CD8-positive, alpha-beta memory T cell (primary cell): ENCODE data around the gene HNRNPC. TPM values are rescaled to one million over a fixed set of nuclear protein-coding genes. Genes with fewer than 3 reads are reported as not detected.
"Not testable (repeated sequence)": the region's sequence is repeated elsewhere in the genome, so short reads cannot be mapped to it uniquely, and the experiment has no call there.

Source experiments
- CTCF ChIA-PET: fragments of 350-600 bp; sonication (Branson Sonifier 250); formaldehyde crosslinking; loops from one replicate; lab custom pipeline; 2021; ENCODE audit warnings: antibody characterized with exemption; lab: Charles Lee
- POLR2A ChIA-PET: fragments of 350-600 bp; sonication (Branson Sonifier 250); formaldehyde crosslinking; loops from one replicate; lab custom pipeline; 2021; ENCODE audit warnings: antibody characterized with exemption; lab: Charles Lee
- DNase-seq, 5 donors: peaks; one replicate each; pipeline versions ENCODE4 v3.0.0 to v3.0.0-alpha.2; 2020 to 2022; ENCODE audit warnings: mixed read lengths in 1 of 5
- H3K27ac ChIP-seq: one replicate; pipeline ENCODE4 v1.7.0; 2013; ENCODE audit warnings: low read depth, mild to moderate bottlenecking, low read length, moderate library complexity
- H3K27me3 ChIP-seq: 2 replicates; pipeline ENCODE4 v1.7.0; 2013; ENCODE audit warnings: low read length, mild to moderate bottlenecking; ENCODE audit not compliant: insufficient read depth, poor library complexity, severe bottlenecking
- H3K36me3 ChIP-seq: 2 replicates; pipeline ENCODE4 v1.7.0; 2013; ENCODE audit warnings: mild to moderate bottlenecking, low read length, moderate library complexity; ENCODE audit not compliant: insufficient read depth
- H3K4me1 ChIP-seq: 2 replicates; pipeline ENCODE4 v1.7.0; 2013; ENCODE audit warnings: mild to moderate bottlenecking, low read length, moderate library complexity; ENCODE audit not compliant: insufficient read depth
- H3K4me3 ChIP-seq: 2 replicates; pipeline ENCODE4 v1.7.0; 2013; ENCODE audit warnings: mild to moderate bottlenecking, low read length
- H3K9me3 ChIP-seq: 2 replicates; pipeline ENCODE4 v1.7.0; 2013; ENCODE audit warnings: mild to moderate bottlenecking, low read length
- H3K27ac Mint-ChIP-seq, 8 donors: one replicate each; pipeline ENCODE4 v1.8.0; 2020 to 2021; ENCODE audit warnings: mixed read lengths in 8 of 8, mild to moderate bottlenecking in 6 of 8, inconsistent platforms in 3 of 8, moderate library complexity in 3 of 8
- H3K27me3 Mint-ChIP-seq, 2 donors: one replicate each; pipeline ENCODE4 v1.8.0; 2020 to 2021; ENCODE audit warnings: mixed read lengths in 2 of 2, mild to moderate bottlenecking in 1 of 2, moderate library complexity in 1 of 2
- H3K36me3 Mint-ChIP-seq, 3 donors: one replicate each; pipeline ENCODE4 v1.8.0; 2020 to 2021; ENCODE audit warnings: mixed read lengths in 3 of 3, inconsistent platforms in 1 of 3, mild to moderate bottlenecking in 1 of 3
- H3K4me1 Mint-ChIP-seq, 3 donors: one replicate each; pipeline ENCODE4 v1.8.0; 2020 to 2021; ENCODE audit warnings: mixed read lengths in 3 of 3, inconsistent platforms in 1 of 3, mild to moderate bottlenecking in 1 of 3
- H3K4me3 Mint-ChIP-seq, 7 donors: one replicate each; pipeline ENCODE4 v1.8.0; 2020 to 2021; ENCODE audit warnings: mixed read lengths in 7 of 7, mild to moderate bottlenecking in 6 of 7, moderate library complexity in 4 of 7, inconsistent platforms in 2 of 7
- H3K9me3 Mint-ChIP-seq, 5 donors: one replicate each; pipeline ENCODE4 v1.8.0; 2020 to 2022; ENCODE audit warnings: mixed read lengths in 5 of 5, mild to moderate bottlenecking in 3 of 5, moderate library complexity in 2 of 5, inconsistent platforms in 1 of 5
- polyA plus RNA-seq: library from polyadenylated mRNA; unstranded; fragments of 300-500 nt; fragmentation: Illumina TruSeq; gene quantifications from one replicate; pipeline ENCODE4 v1.2.3, GENCODE V29; 2021
- total RNA-seq, 2 experiments: library from RNA; stranded (reverse); gene quantifications; one replicate each; pipeline ENCODE4 v1.2.3, GENCODE V29; 2021

Gene HNRNPC
- total and polyA plus RNA-seq, 3 experiments from 2014 or later: 700 to 1,180 (median 1,158) TPM

- H3K27ac ChIP-seq: peak overlapping the region; percentile 29
- no peaks in the 10 kb centered on the region for H3K27me3 Mint-ChIP-seq
- H3K27ac Mint-ChIP-seq: peak overlapping the region; percentile 85 to 97 (median 91)
- H3K9me3 Mint-ChIP-seq: no peaks in the 10 kb centered on the region
- peaks cover 68% of the 10 kb centered on the region for H3K36me3 ChIP-seq
- POLR2A ChIA-PET: interaction anchor here (0.6 to 1.4 kb wide), 3 partner anchors 14 to 204 kb away, joined by 3 to 6 read pairs (median 5); no protein-coding TSS in a partner anchor
- DNase-seq: peak in 2 of 5 donors; percentile 58 to 67
- peaks cover 67 to 84% (median 78%) of the 10 kb centered on the region in 3 donors for H3K4me1 Mint-ChIP-seq
- H3K9me3 ChIP-seq: no peaks in the 10 kb centered on the region
- peaks cover 70% of the 10 kb centered on the region for H3K4me1 ChIP-seq
- H3K4me3 ChIP-seq: no peak overlapping the region
- CTCF ChIA-PET: interaction anchor here (2.6 kb wide), 1 partner anchor 25 kb away, joined by 10 read pairs; no protein-coding TSS in a partner anchor
- H3K4me3 Mint-ChIP-seq: peak overlapping the region; percentile 60 to 87 (median 76)
- H3K36me3 Mint-ChIP-seq: peaks cover 23 to 88% (median 30%) of the 10 kb centered on the region in 3 donors
- no peaks in the 10 kb centered on the region for H3K27me3 ChIP-seq
Observed at GRCh38 chr14:21229821-21230220, 39.4 kb downstream of the HNRNPC start.

GRCh38 chr14:21227981-21228380 lies 41.3 kb downstream of the HNRNPC start:
- H3K4me1 Mint-ChIP-seq: peaks cover 65 to 84% (median 78%) of the 10 kb centered on the region in 3 donors
- H3K27me3 Mint-ChIP-seq: no peaks in the 10 kb centered on the region
- ChIA-PET CTCF (interaction anchor here (1.3 kb wide), 1 partner anchor 11 kb away, joined by 4 read pairs; no protein-coding TSS in a partner anchor), POLR2A (interaction anchor here (0.6 to 1.4 kb wide), 2 partner anchors 10 to 28 kb away, joined by 3 to 4 read pairs; no protein-coding TSS in a partner anchor)
- Histone ChIP-seq H3K27ac (no peak overlapping the region), H3K36me3 (peaks cover 70% of the 10 kb centered on the region), H3K9me3 (no peaks in the 10 kb centered on the region), H3K4me3 (no peak overlapping the region), H3K27me3 (no peaks in the 10 kb centered on the region), H3K4me1 (peaks cover 70% of the 10 kb centered on the region)
- no peak for DNase-seq
- H3K4me3 Mint-ChIP-seq: peak overlapping the region in 1 of 7 donors; percentile 8
- peak overlapping the region in 7 of 8 donors; percentile 9 to 81 (median 47) for H3K27ac Mint-ChIP-seq
- H3K9me3 Mint-ChIP-seq: no peaks in the 10 kb centered on the region
- peaks cover 17 to 89% (median 25%) of the 10 kb centered on the region in 3 donors for H3K36me3 Mint-ChIP-seq

DNA sequence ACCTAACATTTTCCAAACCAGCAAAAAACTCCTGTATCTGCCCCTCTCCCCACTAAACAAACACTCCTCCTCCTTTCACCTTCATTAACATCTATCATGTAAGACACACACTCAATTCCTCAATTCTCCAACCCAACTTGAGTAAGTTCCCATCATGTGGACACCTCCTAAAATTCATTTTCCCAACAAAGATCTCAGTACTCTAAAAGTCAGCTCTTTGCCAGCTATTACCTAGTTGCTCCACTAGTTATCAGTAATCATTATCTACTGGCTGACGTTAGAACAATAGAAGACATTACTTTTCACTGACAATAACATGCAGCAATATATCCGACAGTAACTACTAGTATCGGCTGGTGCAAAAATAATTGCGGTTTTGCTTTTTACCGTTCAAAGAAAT lies 42.1 kb downstream of the HNRNPC start:
- no peak overlapping the region for H3K4me3 ChIP-seq
- Mint-ChIP-seq H3K36me3 (peaks cover 17 to 90% (median 28%) of the 10 kb centered on the region in 3 donors), H3K27ac (peak overlapping the region; percentile 4 to 73 (median 36)), H3K4me3 (peak overlapping the region in 1 of 7 donors; percentile 1), H3K9me3 (no peaks in the 10 kb centered on the region), H3K27me3 (no peaks in the 10 kb centered on the region), H3K4me1 (peaks cover 65 to 82% (median 74%) of the 10 kb centered on the region in 3 donors)
- peaks cover 63% of the 10 kb centered on the region for H3K36me3 ChIP-seq
- H3K27me3 ChIP-seq: no peaks in the 10 kb centered on the region
- H3K4me1 ChIP-seq: peaks cover 68% of the 10 kb centered on the region
- no peak for DNase-seq
- ChIA-PET CTCF (interaction anchor here (0.5 kb wide), 1 partner anchor 26 kb away, joined by 3 read pairs; no protein-coding TSS in a partner anchor), POLR2A (interaction anchor here (0.6 kb wide), 1 partner anchor 1868 kb away, joined by 10 read pairs; the partner anchor contains the start of gene ACIN1)
- H3K9me3 ChIP-seq: no peaks in the 10 kb centered on the region
- no peak overlapping the region for H3K27ac ChIP-seq

DNA sequence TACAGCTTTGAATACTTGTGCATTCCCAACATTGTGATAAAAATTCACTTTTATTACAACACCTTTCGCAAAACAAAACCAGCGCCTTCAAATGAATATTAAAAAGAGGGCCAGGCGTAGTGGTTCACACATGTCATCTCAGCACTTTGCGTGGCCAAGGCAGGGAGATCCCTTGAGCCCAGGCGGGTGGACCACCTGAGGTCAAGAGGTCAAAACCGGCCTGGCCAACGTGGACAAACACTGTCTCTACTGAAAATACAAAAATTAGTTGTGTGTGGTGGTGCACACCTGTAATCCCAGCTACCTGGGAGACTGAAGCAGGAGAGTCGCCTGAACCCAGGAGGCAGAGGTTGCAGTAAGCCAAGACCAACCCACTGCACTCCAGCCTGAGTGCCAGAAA lies 42.8 kb downstream of the HNRNPC start:
- Histone ChIP-seq H3K36me3 (peaks cover 61% of the 10 kb centered on the region), H3K27me3 (no peaks in the 10 kb centered on the region), H3K4me3 (no peak overlapping the region), H3K4me1 (peaks cover 67% of the 10 kb centered on the region), H3K27ac (no peak overlapping the region), H3K9me3 (no peaks in the 10 kb centered on the region)
- Mint-ChIP-seq H3K36me3 (peaks cover 17 to 91% (median 27%) of the 10 kb centered on the region in 3 donors), H3K4me3 (no peak overlapping the region), H3K27me3 (no peaks in the 10 kb centered on the region), H3K4me1 (peaks cover 63 to 82% (median 74%) of the 10 kb centered on the region in 3 donors), H3K27ac (peak overlapping the region in 4 of 8 donors; percentile 6 to 72 (median 14)), H3K9me3 (no peaks in the 10 kb centered on the region)
- DNase-seq: no peak
- CTCF ChIA-PET: interaction anchor here (0.6 kb wide), 1 partner anchor 159 kb away, joined by 3 read pairs; no protein-coding TSS in a partner anchor
- POLR2A ChIA-PET: interaction anchor here (0.6 kb wide), 2 partner anchors 42 to 1869 kb away, joined by 3 to 10 read pairs; partner anchors contain the start of gene ACIN1

DNA sequence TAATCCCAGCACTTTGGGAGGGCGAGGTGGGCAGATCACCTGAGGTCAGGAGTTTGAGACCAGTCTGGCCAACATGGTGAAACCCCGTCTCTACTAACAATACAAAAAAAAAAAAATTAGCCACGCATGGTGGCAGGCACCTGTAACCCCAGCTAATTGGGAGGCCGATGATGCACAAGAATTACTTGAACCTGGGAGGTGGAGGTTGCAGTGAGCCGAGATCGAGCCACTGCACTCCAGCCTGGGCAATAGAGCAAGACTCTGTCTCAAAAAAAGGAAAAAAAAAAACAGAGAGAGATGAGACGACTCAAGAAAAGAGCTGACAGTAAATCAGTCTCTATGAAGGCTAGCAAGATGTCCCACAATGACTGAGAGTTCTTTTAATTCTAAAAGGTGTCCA lies 44.1 kb downstream of the HNRNPC start:
- Histone ChIP-seq H3K4me1 (peaks cover 67% of the 10 kb centered on the region), H3K36me3 (peaks cover 48% of the 10 kb centered on the region)
- H3K27me3 ChIP-seq, H3K27me3 Mint-ChIP-seq, H3K27ac ChIP-seq, CTCF ChIA-PET, H3K9me3 ChIP-seq, POLR2A ChIA-PET, H3K4me3 ChIP-seq, DNase-seq, H3K4me3 Mint-ChIP-seq, H3K9me3 Mint-ChIP-seq: not testable (repeated sequence)
- peak overlapping the region in 3 of 8 donors; percentile 21 to 71 (median 62) for H3K27ac Mint-ChIP-seq
- peaks cover 13 to 90% (median 29%) of the 10 kb centered on the region in 3 donors for H3K36me3 Mint-ChIP-seq
- H3K4me1 Mint-ChIP-seq: peaks cover 61 to 82% (median 73%) of the 10 kb centered on the region in 3 donors

DNA sequence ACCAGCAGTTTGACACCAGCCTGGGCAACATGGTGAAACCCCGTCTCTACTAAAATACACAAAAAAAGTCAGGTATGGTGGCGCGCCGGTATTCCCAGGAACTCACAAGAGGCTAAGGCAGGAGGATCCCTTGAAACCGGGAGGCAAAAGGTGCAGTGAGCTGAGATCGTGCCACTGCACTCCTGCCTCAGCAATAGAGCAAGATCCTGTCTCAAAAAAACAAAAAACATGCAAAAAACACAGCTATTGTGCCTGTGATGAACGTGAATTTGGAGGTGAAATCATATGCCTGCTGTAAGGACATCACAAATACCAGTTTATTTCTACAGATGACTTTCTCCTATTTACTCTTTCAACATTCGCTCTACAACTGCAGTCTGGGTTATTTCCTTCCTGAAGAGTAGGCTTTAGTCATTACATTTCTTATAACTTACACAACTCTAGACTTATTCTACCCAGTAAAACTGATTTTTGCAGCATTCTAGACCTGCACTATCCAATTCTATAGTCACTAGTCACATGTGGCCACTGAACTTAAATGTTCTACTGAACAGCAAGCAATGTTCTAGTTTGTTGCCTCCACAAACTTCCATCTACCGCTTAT lies 48.3 kb downstream of the HNRNPC start:
- Histone ChIP-seq H3K4me3 (no peak overlapping the region), H3K27me3 (no peaks in the 10 kb centered on the region), H3K36me3 (peaks cover 34% of the 10 kb centered on the region), H3K4me1 (peaks cover 74% of the 10 kb centered on the region), H3K9me3 (no peaks in the 10 kb centered on the region), H3K27ac (no peak overlapping the region)
- H3K9me3 Mint-ChIP-seq: no peaks in the 10 kb centered on the region
- CTCF ChIA-PET: interaction anchor here (1.2 kb wide), 1 partner anchor 49 kb away, joined by 3 read pairs; no protein-coding TSS in a partner anchor
- peak overlapping the region; percentile 54 to 94 (median 77) for H3K27ac Mint-ChIP-seq
- peaks cover 65 to 93% (median 75%) of the 10 kb centered on the region in 3 donors for H3K4me1 Mint-ChIP-seq
- peaks cover 0 to 89% (median 24%) of the 10 kb centered on the region in 3 donors for H3K36me3 Mint-ChIP-seq
- POLR2A ChIA-PET: interaction anchor here (0.6 to 1.0 kb wide), 2 partner anchors 20 to 45 kb away, joined by 3 to 4 read pairs; no protein-coding TSS in a partner anchor
- no peak for DNase-seq
- H3K4me3 Mint-ChIP-seq: peak overlapping the region in 4 of 7 donors; percentile 2 to 73 (median 44)
- no peaks in the 10 kb centered on the region for H3K27me3 Mint-ChIP-seq

DNA sequence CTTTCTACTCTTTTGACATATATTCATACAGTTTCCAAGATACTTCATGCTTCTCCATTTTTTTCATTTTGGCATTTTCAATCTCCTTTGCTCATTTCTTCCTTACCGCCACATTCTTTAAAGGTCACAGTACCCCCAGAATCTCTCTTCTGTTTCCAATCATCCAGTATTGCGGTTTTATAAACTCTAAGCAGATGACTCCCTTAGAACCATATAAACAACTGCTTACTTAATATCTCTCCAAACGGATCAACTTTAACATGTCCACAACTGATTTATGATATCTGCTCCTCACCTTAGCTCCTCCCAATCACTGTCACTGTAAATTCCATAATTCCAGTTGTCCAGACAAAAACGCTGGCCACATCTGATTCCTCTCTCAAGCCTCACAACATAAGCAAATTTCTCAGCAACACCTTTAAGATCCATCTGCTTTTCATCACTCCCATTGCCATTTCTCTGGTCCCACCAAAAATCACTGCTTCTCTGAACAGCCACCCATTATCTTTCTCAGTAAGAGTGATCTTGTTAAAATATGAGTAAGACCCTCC lies 49.6 kb downstream of the HNRNPC start:
- H3K9me3 Mint-ChIP-seq: no peaks in the 10 kb centered on the region
- H3K4me3 ChIP-seq: no peak overlapping the region
- H3K4me3 Mint-ChIP-seq: peak overlapping the region in 4 of 7 donors; percentile 2 to 25 (median 16)
- H3K27ac ChIP-seq: no peak overlapping the region
- no peak for DNase-seq
- ChIA-PET POLR2A (interaction anchor here (0.7 to 1.0 kb wide), 2 partner anchors 46 to 101 kb away, joined by 4 read pairs; no protein-coding TSS in a partner anchor), CTCF (no interaction called here)
- H3K4me1 ChIP-seq: peaks cover 84% of the 10 kb centered on the region
- peaks cover 0 to 89% (median 29%) of the 10 kb centered on the region in 3 donors for H3K36me3 Mint-ChIP-seq
- H3K27me3 ChIP-seq: no peaks in the 10 kb centered on the region
- no peaks in the 10 kb centered on the region for H3K27me3 Mint-ChIP-seq
- peaks cover 30% of the 10 kb centered on the region for H3K36me3 ChIP-seq
- H3K4me1 Mint-ChIP-seq: peaks cover 75 to 96% (median 85%) of the 10 kb centered on the region in 3 donors
- peak overlapping the region; percentile 8 to 89 (median 55) for H3K27ac Mint-ChIP-seq
- H3K9me3 ChIP-seq: no peaks in the 10 kb centered on the region
